ENCODE data around the gene SLC25A13. TPM values are rescaled to one million over a fixed set of nuclear protein-coding genes. Genes with fewer than 3 reads are reported as not detected.

Gene SLC25A13
- total RNA-seq, 1 experiment from 2014 or later: 77.2 TPM

- Mint-ChIP-seq H3K27ac (no peak overlapping the region), H3K36me3 (peaks cover 13% of the 10 kb centered on the region), H3K9me3 (no peaks in the 10 kb centered on the region; the same call in 1 of the 2 replicates), H3K4me3 (no peak overlapping the region), H3K27me3 (ENCODE audit: low read depth) (no peaks in the 10 kb centered on the region), H3K4me1 (peaks cover 6% of the 10 kb centered on the region)
- ATAC-seq: no peak
- POLR2A ChIA-PET: no interaction called here
- TF ChIP-seq MYBL2 (CRISPR knock-in tag; IDR thresholded peaks at IDR 0.05) (no peak), IRF2 (CRISPR knock-in tag; IDR thresholded peaks at IDR 0.05; ENCODE audit: borderline replicate concordance, low read depth) (no peak), ARID4B (CRISPR knock-in tag; IDR thresholded peaks at IDR 0.05; ENCODE audit: borderline replicate concordance) (no peak), ZNF416 (CRISPR knock-in tag; IDR thresholded peaks at IDR 0.05) (no peak), SOX15 (CRISPR knock-in tag; IDR thresholded peaks at IDR 0.05) (no peak), CREM (CRISPR knock-in tag; IDR thresholded peaks at IDR 0.05) (no peak), KAT7 (CRISPR knock-in tag; IDR thresholded peaks at IDR 0.05; ENCODE audit: borderline replicate concordance) (no peak), NFATC4 (CRISPR knock-in tag; IDR thresholded peaks at IDR 0.05) (no peak), ZNF263 (CRISPR knock-in tag; IDR thresholded peaks at IDR 0.05; ENCODE audit: low read depth) (no peak), ETV6 (CRISPR knock-in tag; IDR thresholded peaks at IDR 0.05) (no peak), ZNF232 (CRISPR knock-in tag; IDR thresholded peaks at IDR 0.05) (no peak), ZNF532 (CRISPR knock-in tag; IDR thresholded peaks at IDR 0.05; ENCODE audit: borderline replicate concordance) (no peak)
- TF ChIP-seq, protein P1, sequence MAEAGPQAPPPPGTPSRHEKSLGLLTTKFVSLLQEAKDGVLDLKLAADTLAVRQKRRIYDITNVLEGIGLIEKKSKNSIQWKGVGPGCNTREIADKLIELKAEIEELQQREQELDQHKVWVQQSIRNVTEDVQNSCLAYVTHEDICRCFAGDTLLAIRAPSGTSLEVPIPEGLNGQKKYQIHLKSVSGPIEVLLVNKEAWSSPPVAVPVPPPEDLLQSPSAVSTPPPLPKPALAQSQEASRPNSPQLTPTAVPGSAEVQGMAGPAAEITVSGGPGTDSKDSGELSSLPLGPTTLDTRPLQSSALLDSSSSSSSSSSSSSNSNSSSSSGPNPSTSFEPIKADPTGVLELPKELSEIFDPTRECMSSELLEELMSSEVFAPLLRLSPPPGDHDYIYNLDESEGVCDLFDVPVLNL (CRISPR knock-in tag; IDR thresholded peaks at IDR 0.05; ENCODE audit: borderline replicate concordance, low read depth): no peak
- TF ChIP-seq, protein P2, sequence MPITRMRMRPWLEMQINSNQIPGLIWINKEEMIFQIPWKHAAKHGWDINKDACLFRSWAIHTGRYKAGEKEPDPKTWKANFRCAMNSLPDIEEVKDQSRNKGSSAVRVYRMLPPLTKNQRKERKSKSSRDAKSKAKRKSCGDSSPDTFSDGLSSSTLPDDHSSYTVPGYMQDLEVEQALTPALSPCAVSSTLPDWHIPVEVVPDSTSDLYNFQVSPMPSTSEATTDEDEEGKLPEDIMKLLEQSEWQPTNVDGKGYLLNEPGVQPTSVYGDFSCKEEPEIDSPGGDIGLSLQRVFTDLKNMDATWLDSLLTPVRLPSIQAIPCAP (CRISPR knock-in tag; IDR thresholded peaks at IDR 0.05): no peak
- TF ChIP-seq, protein P3, sequence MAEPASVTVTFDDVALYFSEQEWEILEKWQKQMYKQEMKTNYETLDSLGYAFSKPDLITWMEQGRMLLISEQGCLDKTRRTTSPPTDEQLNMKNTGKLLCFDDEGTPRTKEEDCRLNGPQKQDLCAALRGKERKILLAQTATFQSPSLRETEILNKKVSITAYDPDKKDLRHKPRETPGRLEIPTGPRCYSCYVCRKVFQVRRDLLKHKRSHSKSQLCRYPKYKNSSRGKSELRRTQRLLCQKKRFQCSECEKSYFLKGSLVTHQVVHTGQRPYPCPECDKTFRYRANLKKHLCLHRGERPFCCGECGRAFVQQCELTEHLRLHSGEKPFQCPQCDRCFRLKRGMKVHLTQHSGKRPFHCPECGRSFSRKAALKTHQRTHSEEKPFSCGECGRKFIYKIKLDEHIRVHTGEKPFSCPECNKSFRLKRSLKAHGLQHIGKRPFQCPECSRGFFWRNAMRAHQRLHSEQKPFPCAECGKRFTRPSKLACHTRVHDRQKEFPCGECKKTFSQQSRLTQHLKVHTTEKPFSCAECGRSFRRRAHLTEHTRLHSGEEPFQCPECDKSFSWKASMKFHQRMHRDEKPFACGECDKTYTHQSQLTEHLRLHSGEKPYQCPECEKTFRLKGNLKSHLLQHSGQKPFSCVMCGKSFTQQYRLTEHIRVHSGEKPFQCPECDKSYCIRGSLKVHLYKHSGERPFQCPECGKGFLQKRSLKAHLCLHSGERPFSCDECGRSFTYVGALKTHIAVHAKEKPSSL (CRISPR knock-in tag; conservative IDR thresholded peaks at IDR 0.05): no peak
- CTCF ChIA-PET: interaction anchor here (2.2 kb wide), 1 partner anchor 12 kb away, joined by 11 read pairs; no protein-coding TSS in a partner anchor
- DNase-seq (ENCODE audit: low spot score): no peak
Observed at GRCh38 chr7:96237040-96237439, 84.9 kb downstream of the SLC25A13 start.
